GM12878 (cell line): ENCODE results near the gene TARP.

Source experiments
- BACH1 ChIP-seq: fragments of 450-650 bp; IDR thresholded peaks from 2 replicates; pipeline ENCODE4 v1.6.1; 2017; ENCODE audit warnings: mild to moderate bottlenecking, borderline replicate concordance
- BCL11A ChIP-seq: IDR thresholded peaks from 2 replicates; pipeline ENCODE4 v1.6.1; 2011; ENCODE audit warnings: low read depth, low read length
- BHLHE40 ChIP-seq, 2 experiments: fragments of 450-650 bp in 1 of 2; IDR thresholded peaks; 2 replicates each; pipeline ENCODE4 v1.6.1; 2011 to 2017; ENCODE audit warnings: low read depth in 2 of 2, borderline replicate concordance in 1 of 2, improper control_type of control experiment in 1 of 2, low read length in 1 of 2, mild to moderate bottlenecking in 1 of 2
- JUNB ChIP-seq: IDR thresholded peaks from 2 replicates; pipeline ENCODE4 v1.6.1; 2016; ENCODE audit warnings: antibody characterized with exemption, mild to moderate bottlenecking
- TF ChIP-seq, protein P1 (sequence below): IDR thresholded peaks from 2 replicates; pipeline ENCODE4 v1.6.1; 2011; ENCODE audit warnings: mild to moderate bottlenecking, low read depth, low read length, moderate library complexity; ENCODE audit not compliant: insufficient replicate concordance
- TF ChIP-seq, protein P2 (sequence below), 3 experiments: IDR thresholded peaks in 2 of 3; conservative IDR thresholded peaks in 1 of 3; 2 replicates each; pipeline ENCODE4 v1.5.1; 2011; ENCODE audit warnings: low read depth in 3 of 3, low read length in 3 of 3, mild to moderate bottlenecking in 3 of 3, control low read depth in 2 of 3, moderate library complexity in 2 of 3, inconsistent platforms in 1 of 3, mixed read lengths in 1 of 3; ENCODE audit not compliant: control insufficient read depth in 2 of 3, insufficient read depth in 1 of 3; ENCODE audit errors: extremely low read depth in 1 of 3
- TF ChIP-seq, protein P3 (sequence below): fragments of 450-650 bp; formaldehyde crosslinking; IDR thresholded peaks from 2 replicates; pipeline ENCODE4 v1.4.0; 2022; ENCODE audit warnings: mild to moderate bottlenecking, moderate library complexity

TARP gene

DNA sequence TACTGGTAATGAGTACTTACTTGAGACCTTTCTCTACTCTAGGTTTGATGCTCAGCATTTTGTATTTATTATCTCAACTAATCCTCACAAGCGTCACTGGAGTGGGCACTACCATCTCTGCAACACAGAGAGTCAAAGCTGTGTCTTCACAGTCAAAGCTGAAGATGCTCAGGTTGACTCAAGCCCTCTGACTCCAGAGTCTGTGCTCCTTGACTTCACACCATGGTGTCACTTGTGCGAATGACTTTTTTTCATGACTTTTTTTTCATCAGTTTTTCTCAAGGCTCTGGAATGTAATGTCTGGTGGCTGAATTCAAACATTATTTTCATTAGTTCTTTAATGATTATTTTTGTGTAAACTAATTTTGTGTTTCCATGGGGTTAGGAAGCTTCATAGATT, 30.4 kb upstream of the TARP start (continued):
- TF ChIP-seq, protein P1, sequence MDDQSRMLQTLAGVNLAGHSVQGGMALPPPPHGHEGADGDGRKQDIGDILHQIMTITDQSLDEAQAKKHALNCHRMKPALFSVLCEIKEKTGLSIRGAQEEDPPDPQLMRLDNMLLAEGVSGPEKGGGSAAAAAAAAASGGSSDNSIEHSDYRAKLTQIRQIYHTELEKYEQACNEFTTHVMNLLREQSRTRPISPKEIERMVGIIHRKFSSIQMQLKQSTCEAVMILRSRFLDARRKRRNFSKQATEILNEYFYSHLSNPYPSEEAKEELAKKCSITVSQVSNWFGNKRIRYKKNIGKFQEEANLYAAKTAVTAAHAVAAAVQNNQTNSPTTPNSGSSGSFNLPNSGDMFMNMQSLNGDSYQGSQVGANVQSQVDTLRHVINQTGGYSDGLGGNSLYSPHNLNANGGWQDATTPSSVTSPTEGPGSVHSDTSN = no peak
- TF ChIP-seq JUNB (no peak), BHLHE40 (IDR thresholded peaks at IDR 0.05; ENCODE audit: borderline replicate concordance in 1 of 2, low read depth in 2 of 2, low read length in 1 of 2) (no peak), BCL11A (no peak), BACH1 (no peak)
- TF ChIP-seq, protein P2, sequence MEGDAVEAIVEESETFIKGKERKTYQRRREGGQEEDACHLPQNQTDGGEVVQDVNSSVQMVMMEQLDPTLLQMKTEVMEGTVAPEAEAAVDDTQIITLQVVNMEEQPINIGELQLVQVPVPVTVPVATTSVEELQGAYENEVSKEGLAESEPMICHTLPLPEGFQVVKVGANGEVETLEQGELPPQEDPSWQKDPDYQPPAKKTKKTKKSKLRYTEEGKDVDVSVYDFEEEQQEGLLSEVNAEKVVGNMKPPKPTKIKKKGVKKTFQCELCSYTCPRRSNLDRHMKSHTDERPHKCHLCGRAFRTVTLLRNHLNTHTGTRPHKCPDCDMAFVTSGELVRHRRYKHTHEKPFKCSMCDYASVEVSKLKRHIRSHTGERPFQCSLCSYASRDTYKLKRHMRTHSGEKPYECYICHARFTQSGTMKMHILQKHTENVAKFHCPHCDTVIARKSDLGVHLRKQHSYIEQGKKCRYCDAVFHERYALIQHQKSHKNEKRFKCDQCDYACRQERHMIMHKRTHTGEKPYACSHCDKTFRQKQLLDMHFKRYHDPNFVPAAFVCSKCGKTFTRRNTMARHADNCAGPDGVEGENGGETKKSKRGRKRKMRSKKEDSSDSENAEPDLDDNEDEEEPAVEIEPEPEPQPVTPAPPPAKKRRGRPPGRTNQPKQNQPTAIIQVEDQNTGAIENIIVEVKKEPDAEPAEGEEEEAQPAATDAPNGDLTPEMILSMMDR (IDR thresholded peaks at IDR 0.05 in 2 of 3, conservative IDR thresholded peaks at IDR 0.05 in 1 of 3; ENCODE audit: control insufficient read depth in 2 of 3, extremely low read depth in 1 of 3, insufficient read depth in 1 of 3, low read depth in 3 of 3, low read length in 3 of 3) = no peak
- TF ChIP-seq, protein P3, sequence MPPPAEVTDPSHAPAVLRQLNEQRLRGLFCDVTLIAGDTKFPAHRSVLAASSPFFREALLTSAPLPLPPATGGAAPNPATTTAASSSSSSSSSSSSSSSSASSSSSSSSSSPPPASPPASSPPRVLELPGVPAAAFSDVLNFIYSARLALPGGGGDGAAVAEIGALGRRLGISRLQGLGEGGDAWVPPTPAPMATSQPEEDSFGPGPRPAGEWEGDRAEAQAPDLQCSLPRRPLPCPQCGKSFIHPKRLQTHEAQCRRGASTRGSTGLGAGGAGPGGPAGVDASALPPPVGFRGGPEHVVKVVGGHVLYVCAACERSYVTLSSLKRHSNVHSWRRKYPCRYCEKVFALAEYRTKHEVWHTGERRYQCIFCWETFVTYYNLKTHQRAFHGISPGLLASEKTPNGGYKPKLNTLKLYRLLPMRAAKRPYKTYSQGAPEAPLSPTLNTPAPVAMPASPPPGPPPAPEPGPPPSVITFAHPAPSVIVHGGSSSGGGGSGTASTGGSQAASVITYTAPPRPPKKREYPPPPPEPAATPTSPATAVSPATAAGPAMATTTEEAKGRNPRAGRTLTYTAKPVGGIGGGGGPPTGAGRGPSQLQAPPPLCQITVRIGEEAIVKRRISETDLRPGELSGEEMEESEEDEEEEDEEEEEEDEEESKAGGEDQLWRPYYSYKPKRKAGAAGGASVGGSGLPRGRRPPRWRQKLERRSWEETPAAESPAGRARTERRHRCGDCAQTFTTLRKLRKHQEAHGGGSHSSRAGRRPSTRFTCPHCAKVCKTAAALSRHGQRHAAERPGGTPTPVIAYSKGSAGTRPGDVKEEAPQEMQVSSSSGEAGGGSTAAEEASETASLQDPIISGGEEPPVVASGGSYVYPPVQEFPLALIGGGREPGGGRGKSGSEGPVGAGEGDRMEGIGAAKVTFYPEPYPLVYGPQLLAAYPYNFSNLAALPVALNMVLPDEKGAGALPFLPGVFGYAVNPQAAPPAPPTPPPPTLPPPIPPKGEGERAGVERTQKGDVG (CRISPR knock-in tag) = no peak
